ENCODE results near the gene DNAH2. TPM values are rescaled to one million over a fixed set of nuclear protein-coding genes. Genes with fewer than 3 reads are reported as not detected.

DNAH2 gene
- polyA plus RNA-seq, 1 donor, result 4.3 TPM

- DNase-seq (ENCODE audit: low read depth), result no peak
These were observed 14.8 kb upstream of the DNAH2 start for GRCh38 chr17:7702776-7703175.

DNA sequence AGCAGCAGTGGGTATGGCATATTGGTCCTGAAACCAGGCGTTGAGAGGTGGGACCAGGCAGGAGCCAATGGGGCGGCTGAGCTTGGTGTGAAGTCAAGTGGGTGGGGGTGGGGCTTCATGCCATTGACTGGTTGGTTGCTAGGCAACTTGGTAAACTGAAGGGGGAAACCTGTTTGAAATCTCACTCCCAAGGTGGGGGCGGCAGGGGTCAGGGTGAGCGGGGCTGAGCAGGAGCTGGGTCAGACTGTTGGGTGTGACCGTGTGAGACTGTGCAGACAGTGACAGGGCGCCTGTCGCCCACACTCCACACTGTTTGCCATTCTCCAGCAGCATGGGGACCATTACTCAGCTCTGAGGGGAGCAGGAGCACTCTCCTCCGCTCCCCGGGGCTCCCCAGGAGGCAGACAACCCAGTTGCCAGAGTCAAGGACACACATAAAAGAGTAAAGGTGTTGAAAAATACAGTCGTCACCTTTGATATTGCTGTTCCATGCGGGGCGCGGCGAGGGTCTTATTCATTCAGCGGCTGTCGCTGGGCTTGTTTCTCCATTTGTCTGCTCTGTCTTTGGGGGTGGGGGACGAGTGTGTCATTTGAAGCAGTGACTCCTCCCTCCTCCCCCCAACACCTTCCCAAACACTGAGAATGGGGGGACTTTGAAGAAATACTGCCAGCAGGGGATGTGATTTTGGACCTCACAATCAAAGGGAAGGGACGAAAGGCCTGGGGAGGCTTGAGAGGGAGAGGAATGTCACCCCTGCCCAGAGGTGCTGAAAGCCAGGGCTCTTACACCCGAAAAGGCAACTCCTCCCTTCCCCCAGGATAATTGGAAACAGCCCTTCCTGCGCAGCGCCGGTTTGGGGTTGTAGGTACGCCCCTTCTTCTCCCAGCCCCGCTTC is 13.7 kb upstream of the DNAH2 start:
- DNase-seq (ENCODE audit: low read depth), result no peak

DNA sequence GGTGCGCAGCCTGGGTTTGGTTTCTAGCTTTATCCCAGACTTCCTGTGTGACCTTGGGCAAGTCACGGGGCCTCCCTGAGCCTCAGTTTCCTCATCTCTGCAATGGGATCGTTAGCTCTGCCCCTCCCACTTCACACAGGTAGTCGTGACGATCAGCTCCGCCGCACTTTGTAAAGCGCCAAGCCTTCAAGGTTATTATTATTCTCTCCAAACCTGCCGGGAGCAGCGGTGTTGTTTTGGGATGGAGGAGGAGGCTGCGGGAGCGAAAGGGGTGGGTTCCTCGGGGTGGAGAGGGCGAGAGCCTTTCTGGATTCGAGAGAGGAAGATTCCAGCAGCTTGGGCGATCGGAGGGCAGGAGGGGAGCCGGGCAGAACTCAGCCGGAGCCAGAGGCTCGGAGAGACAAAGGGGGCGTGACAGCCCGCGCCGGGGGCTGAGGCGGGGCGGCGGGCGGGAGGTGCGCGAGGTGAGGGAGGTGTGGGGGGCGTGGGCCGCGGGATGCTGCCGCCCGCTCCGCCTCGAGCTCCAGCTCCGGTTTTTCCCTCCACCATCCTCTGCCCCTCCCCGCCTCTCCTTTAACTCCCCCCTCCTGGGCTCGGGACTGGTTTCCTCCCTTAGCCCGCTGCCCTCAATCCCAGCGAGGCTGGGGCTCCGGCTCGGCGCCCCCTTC is 12.8 kb upstream of the DNAH2 start, which contains the start of gene EFNB3:
EFNB3 (plus strand) TSS at position 602 of the 668 bp plus-strand sequence. CDS start 397 bp downstream, outside the sequence.
- no peak for DNase-seq (ENCODE audit: low read depth)

- DNase-seq (ENCODE audit: low read depth), result no peak
These were observed 12.0 kb upstream of the DNAH2 start for GRCh38 chr17:7705269-7706255.

GRCh38 chr17:7706631-7707354 is 10.8 kb upstream of the DNAH2 start:
- DNase-seq (ENCODE audit: low read depth), result no peak

DNA sequence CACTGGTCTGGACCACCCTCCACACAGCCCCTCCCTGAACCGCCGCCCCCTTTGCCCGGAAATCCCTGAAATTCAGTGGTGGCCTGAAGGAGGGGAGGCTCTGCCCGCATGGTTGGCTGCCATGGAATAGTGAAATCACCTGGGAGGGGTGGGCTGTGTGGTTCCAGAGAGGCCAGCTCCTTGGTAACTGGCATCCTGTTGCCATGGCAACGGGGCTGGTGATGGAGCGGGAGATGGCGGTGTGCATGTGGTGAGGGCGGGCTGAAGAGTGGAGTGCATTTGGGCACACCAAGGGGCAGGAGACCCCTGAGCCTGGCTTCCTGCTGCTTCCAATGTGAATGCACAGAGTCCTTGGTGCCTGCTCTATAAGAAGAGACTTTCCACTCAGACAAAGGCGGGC is 10.1 kb upstream of the DNAH2 start:
- no peak for DNase-seq (ENCODE audit: low read depth)

DNA sequence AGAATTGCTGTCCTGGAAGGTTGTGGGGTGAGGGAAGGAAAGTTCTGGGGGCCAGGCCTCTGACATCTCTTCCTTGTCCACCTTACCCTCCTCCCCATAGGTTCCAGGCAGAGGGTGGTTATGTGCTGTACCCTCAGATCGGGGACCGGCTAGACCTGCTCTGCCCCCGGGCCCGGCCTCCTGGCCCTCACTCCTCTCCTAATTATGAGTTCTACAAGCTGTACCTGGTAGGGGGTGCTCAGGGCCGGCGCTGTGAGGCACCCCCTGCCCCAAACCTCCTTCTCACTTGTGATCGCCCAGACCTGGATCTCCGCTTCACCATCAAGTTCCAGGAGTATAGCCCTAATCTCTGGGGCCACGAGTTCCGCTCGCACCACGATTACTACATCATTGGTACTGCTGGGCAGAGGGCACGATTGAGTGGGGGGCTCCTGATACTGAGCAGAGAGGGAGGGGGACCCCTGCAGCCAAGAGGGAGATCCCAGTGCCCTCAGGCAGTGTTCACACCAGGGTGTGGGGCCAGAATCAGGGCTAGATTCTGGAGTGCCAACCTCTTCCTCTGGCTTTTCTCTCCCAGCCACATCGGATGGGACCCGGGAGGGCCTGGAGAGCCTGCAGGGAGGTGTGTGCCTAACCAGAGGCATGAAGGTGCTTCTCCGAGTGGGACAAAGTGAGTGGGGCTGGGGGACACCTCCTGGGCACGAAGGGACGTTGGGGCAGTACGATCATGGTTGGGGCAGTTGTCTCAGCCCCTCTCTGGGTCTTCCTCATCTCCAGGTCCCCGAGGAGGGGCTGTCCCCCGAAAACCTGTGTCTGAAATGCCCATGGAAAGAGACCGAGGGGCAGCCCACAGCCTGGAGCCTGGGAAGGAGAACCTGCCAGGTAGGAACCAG is 9.4 kb upstream of the DNAH2 start:
- no peak for DNase-seq (ENCODE audit: low read depth)

- no peak for DNase-seq (ENCODE audit: low read depth)
These were observed 8.5 kb upstream of the DNAH2 start for GRCh38 chr17:7709031-7709430.

GRCh38 chr17:7710301-7710700 is 7.2 kb upstream of the DNAH2 start:
- no peak for DNase-seq (ENCODE audit: low read depth)

GRCh38 chr17:7711051-7711755 is 6.3 kb upstream of the DNAH2 start:
- no peak for DNase-seq (ENCODE audit: low read depth)

- no peak for DNase-seq (ENCODE audit: low read depth)
These were observed 5.3 kb upstream of the DNAH2 start for GRCh38 chr17:7712111-7712771.

- no peak for DNase-seq (ENCODE audit: low read depth)
These were observed 3.8 kb upstream of the DNAH2 start for GRCh38 chr17:7713782-7714181.

- no peak for DNase-seq (ENCODE audit: low read depth)
These were observed 2.6 kb upstream of the DNAH2 start for GRCh38 chr17:7714721-7715594.

DNA sequence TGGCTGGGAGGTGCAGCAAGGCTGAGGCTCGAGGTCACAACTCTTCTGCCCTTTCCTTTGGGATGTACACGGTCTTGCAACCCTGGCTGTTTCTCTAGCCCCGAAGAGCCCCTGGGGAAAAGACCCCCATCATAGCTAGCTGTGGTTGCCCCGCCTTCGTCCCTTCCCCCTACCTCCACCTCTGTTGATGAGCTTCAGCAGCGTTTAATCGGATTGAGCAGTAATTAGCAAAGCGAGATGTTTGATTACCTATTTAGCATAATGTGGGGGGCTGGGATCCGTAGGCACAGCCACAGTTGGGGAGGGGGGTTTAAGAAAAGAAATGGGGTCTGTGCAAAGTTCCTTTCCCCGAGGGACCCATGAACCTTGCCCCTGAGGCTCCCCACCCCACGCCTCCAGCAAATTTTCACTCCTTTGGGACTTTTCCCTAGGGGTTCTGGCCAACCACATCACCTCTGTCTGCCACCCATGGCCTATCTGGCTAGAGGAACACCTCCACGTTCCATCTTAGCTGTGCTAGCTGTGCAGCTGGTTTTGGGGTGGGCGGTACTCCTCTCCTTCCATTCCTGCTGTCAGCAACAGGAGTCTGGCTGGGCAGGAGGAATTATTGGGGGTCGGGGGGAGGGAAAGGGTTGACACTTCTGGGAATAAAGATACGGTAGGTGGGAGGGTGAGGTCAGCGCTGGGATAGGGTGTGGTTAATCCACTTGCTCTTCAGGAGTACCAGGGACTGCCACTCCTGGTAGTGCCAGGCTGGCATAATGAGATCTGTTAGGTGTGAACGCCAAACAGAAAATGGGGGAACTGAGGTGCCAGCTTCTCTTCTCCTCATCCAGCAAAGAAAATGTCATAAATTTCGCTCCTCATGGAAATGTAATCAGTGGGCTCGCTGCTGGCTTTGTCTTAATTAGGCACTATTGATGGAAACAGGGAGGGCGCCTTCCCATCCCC is 1.3 kb upstream of the DNAH2 start:
- DNase-seq (ENCODE audit: low read depth), result no peak

DNA sequence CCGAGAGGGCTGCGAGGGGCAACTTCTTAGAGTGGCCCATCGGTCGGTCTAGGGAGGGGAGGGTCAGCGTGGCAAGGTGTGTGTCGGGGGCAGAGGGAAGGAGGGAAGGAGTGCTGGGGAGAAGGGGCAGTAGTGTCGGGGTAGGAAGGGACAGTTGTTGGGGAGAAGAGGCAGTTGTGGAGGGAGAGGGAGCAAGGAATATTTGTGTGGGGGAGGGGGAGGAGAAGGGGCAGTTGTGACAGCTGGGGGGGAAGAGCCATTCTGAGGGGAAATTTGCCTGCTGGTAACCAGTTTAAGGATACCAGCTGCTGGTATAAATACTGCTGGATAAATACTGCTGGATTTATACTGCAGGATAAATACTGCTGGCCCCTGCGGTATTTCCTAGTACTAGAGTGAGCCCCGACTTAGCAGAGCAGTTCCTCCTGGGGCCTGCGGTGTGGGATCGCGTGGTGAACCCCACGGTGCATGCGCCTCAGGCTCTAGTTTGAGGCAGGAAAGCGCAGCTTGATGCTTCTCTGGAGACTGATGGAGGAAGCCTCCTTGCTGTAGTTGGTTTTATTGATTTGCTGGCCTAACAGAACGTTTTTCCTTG is 309 bp downstream of the DNAH2 start:
- DNase-seq (ENCODE audit: low read depth), result no peak

- no peak for DNase-seq (ENCODE audit: low read depth)
These were observed 2.1 kb downstream of the DNAH2 start for GRCh38 chr17:7719661-7720060.

Data from forelimb muscle (tissue), 1 donor.